GM12875 (cell line): ENCODE data around the gene IRF2BP1.

Experiments
- H3K4me3 ChIP-seq: one replicate; pipeline ENCODE4 v1.5.1; 2011; ENCODE audit warnings: low read depth, low read length, control low read depth
- CTCF ChIP-seq: IDR thresholded peaks from 2 replicates; pipeline ENCODE4 v1.5.1; 2011; ENCODE audit warnings: low read depth, mild to moderate bottlenecking, control low read depth, inconsistent platforms, low read length, moderate library complexity, borderline replicate concordance; ENCODE audit not compliant: insufficient read depth

IRF2BP1 gene

GRCh38 chr19:45879971-45880370, 6.0 kb downstream of the IRF2BP1 start:
- H3K4me3 ChIP-seq = no peak overlapping the region
- TF ChIP-seq CTCF = no peak

- H3K4me3 ChIP-seq = no peak overlapping the region
- no peak for TF ChIP-seq CTCF
Measured at GRCh38 chr19:45879055-45879454, 6.9 kb downstream of the IRF2BP1 start.

- H3K4me3 ChIP-seq = no peak overlapping the region
- no peak for TF ChIP-seq CTCF
Measured at GRCh38 chr19:45878043-45878794, 7.7 kb downstream of the IRF2BP1 start.

- no peak for TF ChIP-seq CTCF
- H3K4me3 ChIP-seq = no peak overlapping the region
Measured at GRCh38 chr19:45876411-45877197, 9.3 kb downstream of the IRF2BP1 start.

- no peak for TF ChIP-seq CTCF
Measured at GRCh38 chr19:45876161-45876410, 9.9 kb downstream of the IRF2BP1 start.

GRCh38 chr19:45874620-45874966, 11.3 kb downstream of the IRF2BP1 start:
- no peak overlapping the region for H3K4me3 ChIP-seq
- TF ChIP-seq CTCF = no peak

More at GRCh38 chr19:45876161-45876410, 9.9 kb downstream of the IRF2BP1 start:
- H3K4me3 ChIP-seq = no peak overlapping the region

- no peak for TF ChIP-seq CTCF
- H3K4me3 ChIP-seq = no peak overlapping the region
Measured at GRCh38 chr19:45873219-45873772, 12.6 kb downstream of the IRF2BP1 start.
